ENCODE data around the gene RORC.
"Not testable (repeated sequence)": the region's sequence is repeated elsewhere in the genome, so short reads cannot be mapped to it uniquely, and the experiment has no call there.

The RORC gene

DNA sequence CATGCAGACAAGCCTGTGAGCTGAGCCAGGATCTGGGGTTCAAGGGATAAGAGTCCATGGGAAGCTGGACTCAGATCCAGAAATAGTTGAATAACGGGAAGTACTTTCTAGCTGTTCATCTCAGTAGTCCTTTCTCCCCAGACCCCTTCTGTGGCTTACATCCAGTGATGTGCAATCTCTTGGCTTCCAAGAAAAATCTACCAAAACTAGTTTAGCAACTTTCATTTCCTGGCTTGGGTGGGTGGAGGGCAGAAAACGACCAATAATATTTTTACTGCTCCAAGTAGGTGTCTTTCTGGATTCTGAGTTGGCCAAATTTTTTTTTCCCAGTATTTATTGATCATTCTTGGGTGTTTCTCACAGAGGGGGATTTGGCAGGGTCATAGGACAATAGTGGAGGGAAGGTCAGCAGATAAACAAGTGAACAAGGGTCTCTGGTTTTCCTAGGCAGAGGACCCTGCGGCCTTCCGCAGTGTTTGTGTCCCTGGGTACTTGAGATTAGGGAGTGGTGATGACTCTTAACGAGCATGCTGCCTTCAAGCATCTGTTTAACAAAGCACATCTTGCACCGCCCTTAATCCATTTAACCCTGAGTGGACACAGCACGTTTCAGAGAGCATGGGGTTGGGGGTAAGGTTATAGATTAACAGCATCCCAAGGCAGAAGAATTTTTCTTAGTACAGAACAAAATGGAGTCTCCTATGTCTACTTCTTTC, 63.1 kb downstream of the RORC start:
- FAIRE-seq = not testable (repeated sequence)

DNA sequence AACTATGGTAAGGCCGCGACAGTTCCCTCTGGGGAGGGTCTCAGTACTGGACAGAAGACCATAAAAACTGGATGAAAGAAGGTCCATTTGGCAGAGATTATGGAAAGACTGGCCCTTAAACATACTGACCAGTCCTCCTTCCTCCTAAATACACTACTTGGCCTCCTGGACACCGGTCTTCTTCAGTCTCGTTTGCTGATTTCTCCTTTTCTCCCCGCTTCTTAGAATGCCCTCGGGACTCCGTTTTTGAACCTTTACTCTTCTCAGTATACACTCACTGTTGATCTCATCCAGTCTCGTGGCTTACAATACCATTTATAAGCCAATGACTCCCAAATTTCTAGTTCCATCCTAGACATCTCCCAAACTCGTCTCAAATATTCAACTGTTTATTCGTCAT, 67.6 kb downstream of the RORC start:
- no peak for FAIRE-seq

- no peak for FAIRE-seq
These were observed 68.4 kb downstream of the RORC start, which contains the start of gene MRPL9 for GRCh38 chr1:151762941-151763921. MRPL9 (minus strand) TSS chr1:151763496; CDS start chr1:151763479, 17 bp downstream.

DNA sequence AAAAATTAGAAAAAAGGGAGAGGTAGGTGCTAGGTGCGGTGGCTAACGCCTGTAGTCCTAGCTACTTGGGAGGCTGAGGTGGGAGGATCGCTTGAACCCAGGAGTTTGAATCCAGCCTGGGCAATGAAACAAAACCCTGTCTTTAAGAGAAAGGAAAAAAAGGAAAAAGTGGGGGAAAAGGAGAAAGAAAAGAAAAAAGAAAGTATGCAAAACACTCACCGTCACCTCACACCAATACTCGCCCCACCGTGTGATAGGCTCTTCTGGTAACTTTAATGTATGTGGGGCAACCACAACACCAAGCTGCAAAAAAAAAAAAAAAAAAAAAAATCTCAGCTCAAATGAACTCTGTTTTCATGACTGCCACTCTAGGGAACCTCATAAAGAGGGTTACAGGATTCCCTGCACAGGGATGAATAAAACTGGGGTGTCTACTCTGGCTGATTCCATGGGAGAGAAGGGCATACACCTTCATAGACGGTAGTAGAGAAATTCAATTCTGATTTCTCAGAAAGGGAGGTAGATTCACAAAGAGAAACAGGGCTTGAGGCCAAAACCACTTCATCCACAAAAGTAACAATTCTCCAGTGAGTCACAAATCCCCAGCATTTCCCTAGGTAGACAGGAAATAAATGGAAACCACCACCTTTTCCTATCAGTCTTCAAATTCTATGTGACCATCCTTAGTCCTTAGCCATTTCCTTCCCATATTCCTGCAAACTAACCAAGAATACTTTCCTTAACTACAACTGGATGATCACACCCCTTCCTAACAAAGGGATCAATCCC, 70.8 kb downstream of the RORC start:
- no peak for FAIRE-seq

- no peak for FAIRE-seq
These were observed 72.4 kb downstream of the RORC start for GRCh38 chr1:151759241-151759640.

DNA sequence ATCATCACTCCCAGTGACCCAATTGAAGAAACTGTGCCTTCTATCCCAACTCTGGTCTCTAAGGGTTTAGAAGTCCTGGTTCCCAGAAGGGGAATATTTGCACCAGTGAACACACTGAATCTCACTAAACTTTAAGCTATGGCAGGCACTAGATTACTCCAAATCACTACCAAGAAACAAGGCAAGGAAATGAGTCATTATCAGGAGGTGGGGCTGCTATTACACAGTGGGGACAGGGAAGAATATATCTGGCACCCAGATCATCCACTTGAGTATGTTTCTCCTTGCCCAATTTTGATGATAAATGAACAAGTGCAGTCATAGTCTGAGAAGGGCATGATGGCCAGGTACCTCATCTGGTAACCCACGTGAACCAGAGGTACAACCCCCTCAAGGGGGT, 75.3 kb downstream of the RORC start:
- FAIRE-seq = no peak
